Lower lobe of right lung (tissue), 2 donors: ENCODE measurements around the gene UBAP2. TPM values are rescaled to one million over a fixed set of nuclear protein-coding genes. Genes with fewer than 3 reads are reported as not detected.
A peak's percentile ranks its signal among the peaks of the same experiment; 100 is the strongest.
"Not testable (repeated sequence)": the region's sequence is repeated elsewhere in the genome, so short reads cannot be mapped to it uniquely, and the experiment has no call there.

Experiments used
- ATAC-seq, 2 donors: fragments of 200-7000 bp; cut with Tn5 transposase; one replicate each; pipeline ENCODE4 v1.9.1; 2020 to 2022; ENCODE audit warnings: mild to moderate bottlenecking in 2 of 2, moderate library complexity in 2 of 2
- DNase-seq: peaks from one replicate; pipeline ENCODE4 v3.0.0-alpha.2; 2020
- H3K27ac ChIP-seq: fragments of 200-600 bp; one replicate; pipeline ENCODE4 v1.8.0; 2022
- H3K27me3 ChIP-seq: fragments of 200-600 bp; one replicate; pipeline ENCODE4 v1.8.0; 2022; ENCODE audit warnings: low read depth
- H3K36me3 ChIP-seq: fragments of 200-600 bp; one replicate; pipeline ENCODE4 v1.8.0; 2022; ENCODE audit warnings: mild to moderate bottlenecking
- H3K4me1 ChIP-seq: fragments of 200-600 bp; one replicate; pipeline ENCODE4 v1.8.0; 2022
- H3K4me3 ChIP-seq: fragments of 200-600 bp; one replicate; pipeline ENCODE4 v1.8.0; 2022; ENCODE audit warnings: mild to moderate bottlenecking
- H3K9me3 ChIP-seq: fragments of 200-600 bp; one replicate; pipeline ENCODE4 v1.8.0; 2022
- CTCF ChIP-seq: fragments of 200-600 bp; IDR thresholded peaks from one replicate; pipeline ENCODE4 v1.8.0; 2022; ENCODE audit warnings: antibody characterized with exemption, mild to moderate bottlenecking
- intact Hi-C: fragments of 100-400 bp; cut with DNase I; formaldehyde crosslinking; loops from one replicate; pipeline ENCODE4 v1.11.0; 2022
- total RNA-seq: library from RNA; stranded (reverse); fragmentation: NEBNext Ultra II Directional; extraction: Animal tissue kit (Norgen Biotek cat#: 25700); gene quantifications from one replicate; pipeline ENCODE4 v1.2.1, GENCODE V29; 2021
- donor health status: DM: no; HTN: yes; CAD: no; lungs with severe emphysema.

Gene UBAP2
- total RNA-seq, 1 donor from 2014 or later, result 33.3 TPM

DNA sequence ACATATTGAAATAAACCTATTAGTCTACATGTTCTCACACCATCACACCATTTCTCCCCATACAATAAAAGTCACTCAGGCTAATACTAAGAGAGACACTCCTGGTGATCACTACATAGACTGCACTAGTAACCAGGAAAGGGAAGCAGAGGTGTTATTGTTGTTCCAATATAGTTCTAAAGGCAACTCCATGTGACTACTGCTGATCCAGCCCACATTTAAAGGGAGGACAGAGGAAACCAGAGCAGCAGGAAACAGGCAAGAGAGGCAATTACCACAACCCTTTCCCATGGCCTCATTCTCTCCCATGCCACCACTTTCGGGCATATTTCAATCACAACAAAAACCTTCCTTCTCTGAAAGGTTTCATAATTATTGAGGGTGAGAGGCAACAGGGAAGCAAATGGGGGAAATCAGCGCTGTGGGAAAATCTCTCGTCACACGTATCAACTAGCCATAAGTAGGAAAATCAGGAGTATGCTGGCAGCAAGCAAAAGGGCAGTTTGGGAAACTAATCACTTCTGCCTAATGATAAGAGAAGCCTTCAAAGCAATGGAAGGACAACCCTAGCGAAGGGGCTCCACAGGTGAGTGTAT, 1.8 kb downstream of the UBAP2 start:
- H3K4me3 ChIP-seq, result peak overlapping the region; percentile 96
- peaks cover 20% of the 10 kb centered on the region for H3K4me1 ChIP-seq
- intact Hi-C loops, result no loop called here
- H3K36me3 ChIP-seq, result no peaks in the 10 kb centered on the region
- TF ChIP-seq CTCF, result no peak
- DNase-seq, result no peak
- no peak for ATAC-seq
- H3K27ac ChIP-seq, result no peak overlapping the region
- no peaks in the 10 kb centered on the region for H3K9me3 ChIP-seq
- no peaks in the 10 kb centered on the region for H3K27me3 ChIP-seq

- Histone ChIP-seq H3K4me1 (peaks cover 20% of the 10 kb centered on the region), H3K36me3 (no peaks in the 10 kb centered on the region), H3K27ac (no peak overlapping the region), H3K9me3 (no peaks in the 10 kb centered on the region), H3K4me3 (no peak overlapping the region), H3K27me3 (no peaks in the 10 kb centered on the region)
- ATAC-seq, result no peak
- DNase-seq, result no peak
- intact Hi-C loops, result no loop called here
- no peak for TF ChIP-seq CTCF
Observed at GRCh38 chr9:34045903-34046302, 2.8 kb downstream of the UBAP2 start.

GRCh38 chr9:34042074-34042473, 6.6 kb downstream of the UBAP2 start:
- ATAC-seq, H3K4me1 ChIP-seq, H3K4me3 ChIP-seq, H3K27me3 ChIP-seq, H3K9me3 ChIP-seq, H3K36me3 ChIP-seq, DNase-seq, H3K27ac ChIP-seq, intact Hi-C loops: not testable (repeated sequence)

DNA sequence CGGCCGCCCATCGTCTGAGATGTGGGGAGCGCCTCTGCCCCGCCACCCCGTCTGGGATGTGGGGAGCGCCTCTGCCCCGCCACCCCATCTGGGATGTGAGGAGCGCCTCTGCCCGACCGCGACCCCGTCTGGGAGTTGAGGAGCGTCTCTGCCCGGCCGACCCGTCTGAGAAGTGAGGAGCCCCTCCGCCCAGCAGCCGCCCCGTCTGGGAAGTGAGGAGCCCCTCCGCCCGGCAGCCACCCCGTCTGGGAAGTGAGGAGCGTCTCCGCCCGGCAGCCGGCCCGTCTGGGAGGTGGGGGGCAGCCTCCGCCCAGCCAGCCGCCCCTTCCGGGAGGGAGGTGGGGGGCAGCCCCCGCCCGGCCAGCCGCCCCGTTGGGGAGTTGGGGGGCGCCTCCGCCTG, 9.8 kb downstream of the UBAP2 start:
- ATAC-seq, DNase-seq: not testable (repeated sequence)

GRCh38 chr9:34037626-34038025, 11.1 kb downstream of the UBAP2 start:
- no peak for ATAC-seq
- no peak overlapping the region for H3K27ac ChIP-seq

More for the DNA sequence above, 9.8 kb downstream of the UBAP2 start:
- H3K27me3 ChIP-seq, H3K9me3 ChIP-seq, H3K4me1 ChIP-seq, intact Hi-C loops, H3K27ac ChIP-seq, H3K4me3 ChIP-seq, H3K36me3 ChIP-seq: not testable (repeated sequence)

GRCh38 chr9:34036625-34037024, 12.1 kb downstream of the UBAP2 start:
- DNase-seq (no peak), ATAC-seq (no peak)
- intact Hi-C loops, result no loop called here
- Histone ChIP-seq H3K4me1 (no peaks in the 10 kb centered on the region), H3K4me3 (no peak overlapping the region), H3K9me3 (no peaks in the 10 kb centered on the region), H3K36me3 (no peaks in the 10 kb centered on the region), H3K27ac (no peak overlapping the region), H3K27me3 (no peaks in the 10 kb centered on the region)
- no peak for TF ChIP-seq CTCF

More at GRCh38 chr9:34037626-34038025, 11.1 kb downstream of the UBAP2 start:
- DNase-seq, result no peak
- Histone ChIP-seq H3K4me1 (no peaks in the 10 kb centered on the region), H3K27me3 (no peaks in the 10 kb centered on the region), H3K36me3 (no peaks in the 10 kb centered on the region), H3K4me3 (no peak overlapping the region), H3K9me3 (no peaks in the 10 kb centered on the region)
- TF ChIP-seq CTCF, result no peak
- intact Hi-C loops, result no loop called here
